ENCODE data around the gene CHAT.

GRCh38 chr10:49609006-49609282, 4.9 kb upstream of the CHAT start:
- TF ChIP-seq POLR2A (IDR thresholded peaks at IDR 0.05), result no peak
- TF ChIP-seq CTCF (IDR thresholded peaks at IDR 0.05), result no peak

Measured in adrenal gland (tissue), 5 donors.